ENCODE measurements around the gene CALML3. TPM values are rescaled to one million over a fixed set of nuclear protein-coding genes. Genes with fewer than 3 reads are reported as not detected.

The CALML3 gene
- total and polyA plus RNA-seq, 2 donors (not counting 1 experiment from before 2014, with no cell fraction given): not detected

DNA sequence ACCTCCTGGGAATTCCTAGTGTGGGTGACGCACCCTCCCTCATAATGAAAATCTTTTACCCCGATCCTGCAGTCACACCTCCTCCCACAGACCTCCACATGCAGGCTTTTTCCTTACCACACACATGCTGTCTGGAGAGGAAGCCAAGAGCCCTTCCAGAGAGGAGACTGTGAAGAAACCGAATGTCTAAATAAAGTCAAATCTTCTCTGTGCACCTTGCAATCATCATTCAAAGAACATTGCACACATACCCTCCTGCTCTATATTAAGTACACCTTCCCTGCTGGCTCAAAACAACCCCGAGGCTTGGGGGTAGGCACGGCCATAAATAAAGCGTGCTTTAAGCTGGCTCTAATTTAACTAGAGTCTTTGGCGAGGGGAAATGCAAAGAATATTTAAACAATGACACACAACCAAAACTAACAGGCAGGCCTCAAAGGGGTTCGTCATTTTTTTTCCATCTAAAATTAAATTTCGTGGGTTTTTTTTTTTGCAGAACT is 34.9 kb downstream of the CALML3 start:
- CTCF ChIA-PET: interaction anchor here (1.2 kb wide), 1 partner anchor 11 kb away, joined by 3 read pairs; no protein-coding TSS in a partner anchor
- intact Hi-C loops (cut with micrococcal nuclease): no loop called here

DNA sequence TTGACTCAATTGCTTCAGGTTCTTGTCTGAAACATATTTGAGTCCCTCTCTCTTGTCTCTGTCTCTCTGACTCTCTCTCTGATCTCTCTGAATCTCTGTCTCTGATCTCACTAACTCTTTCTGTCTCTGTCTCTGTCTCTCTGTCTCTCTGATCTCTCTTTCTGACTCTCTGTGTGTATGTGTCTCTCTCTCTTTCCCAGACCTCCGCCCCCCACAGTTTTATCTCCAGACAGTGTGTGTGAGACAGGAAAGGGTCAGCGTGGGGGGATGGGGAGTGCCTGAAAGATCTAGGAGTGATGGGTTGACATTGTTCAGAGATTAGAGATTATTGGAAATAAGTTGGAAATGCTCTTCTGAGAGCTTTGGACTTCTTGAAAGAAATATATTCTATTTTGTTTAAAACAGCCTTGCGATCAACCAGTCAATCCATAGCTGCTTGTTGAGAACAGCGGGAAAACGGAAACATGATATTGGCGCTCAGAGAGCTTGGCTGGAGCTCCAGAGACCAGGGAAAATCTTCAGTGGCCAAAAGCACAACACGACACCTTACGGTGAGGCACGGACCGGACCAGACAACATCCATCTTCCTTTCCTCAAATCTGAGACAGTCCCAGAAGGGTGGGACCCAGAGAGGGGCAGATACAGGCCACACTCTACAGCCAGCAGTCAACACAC is 35.5 kb downstream of the CALML3 start:
- intact Hi-C loops (cut with micrococcal nuclease): no loop called here

More for the DNA sequence above, 34.9 kb downstream of the CALML3 start:
- H3K27ac Mint-ChIP-seq: no peak overlapping the region
- no peak overlapping the region for H3K4me2 ChIP-seq (replicated peaks; ENCODE audit: low read depth, low read length, poor library complexity, severe bottlenecking)
- H3K36me3 ChIP-seq (replicated peaks in 1 of 2; ENCODE audit: control extremely low read depth in 1 of 2, control insufficient read depth in 1 of 2, extremely low read depth in 1 of 2, insufficient read depth in 2 of 2, low read length in 1 of 2): no peaks in the 10 kb centered on the region
- no peak overlapping the region for H2AFZ ChIP-seq (ENCODE audit: insufficient read depth, low read depth, low read length, poor library complexity, severe bottlenecking)
- TF ChIP-seq, protein P1, sequence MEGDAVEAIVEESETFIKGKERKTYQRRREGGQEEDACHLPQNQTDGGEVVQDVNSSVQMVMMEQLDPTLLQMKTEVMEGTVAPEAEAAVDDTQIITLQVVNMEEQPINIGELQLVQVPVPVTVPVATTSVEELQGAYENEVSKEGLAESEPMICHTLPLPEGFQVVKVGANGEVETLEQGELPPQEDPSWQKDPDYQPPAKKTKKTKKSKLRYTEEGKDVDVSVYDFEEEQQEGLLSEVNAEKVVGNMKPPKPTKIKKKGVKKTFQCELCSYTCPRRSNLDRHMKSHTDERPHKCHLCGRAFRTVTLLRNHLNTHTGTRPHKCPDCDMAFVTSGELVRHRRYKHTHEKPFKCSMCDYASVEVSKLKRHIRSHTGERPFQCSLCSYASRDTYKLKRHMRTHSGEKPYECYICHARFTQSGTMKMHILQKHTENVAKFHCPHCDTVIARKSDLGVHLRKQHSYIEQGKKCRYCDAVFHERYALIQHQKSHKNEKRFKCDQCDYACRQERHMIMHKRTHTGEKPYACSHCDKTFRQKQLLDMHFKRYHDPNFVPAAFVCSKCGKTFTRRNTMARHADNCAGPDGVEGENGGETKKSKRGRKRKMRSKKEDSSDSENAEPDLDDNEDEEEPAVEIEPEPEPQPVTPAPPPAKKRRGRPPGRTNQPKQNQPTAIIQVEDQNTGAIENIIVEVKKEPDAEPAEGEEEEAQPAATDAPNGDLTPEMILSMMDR (IDR thresholded peaks at IDR 0.05): no peak
- no peak for TF ChIP-seq EZH2 (IDR thresholded peaks at IDR 0.05; ENCODE audit: borderline replicate concordance, insufficient read depth, low read depth, low read length, poor library complexity, severe bottlenecking)
- H3K27ac ChIP-seq (ENCODE audit: low read length in 2 of 2): no peak overlapping the region
- no peak overlapping the region for H3K9ac ChIP-seq (ENCODE audit: low read length)
- no peaks in the 10 kb centered on the region for H3K9me3 Mint-ChIP-seq (ENCODE audit: insufficient read depth)
- peaks cover 0 to 2% (median 0%) of the 10 kb centered on the region in 4 experiments for H3K27me3 ChIP-seq (replicated peaks in 1 of 4; ENCODE audit: control extremely low read depth in 1 of 4, control insufficient read depth in 3 of 4, insufficient read depth in 4 of 4, low read length in 3 of 4)
- POLR2A ChIA-PET: no interaction called here
- H4K20me1 ChIP-seq (ENCODE audit: control insufficient read depth, insufficient read depth, low read length, poor library complexity, severe bottlenecking): no peaks in the 10 kb centered on the region
- ATAC-seq (ENCODE audit: low read depth) (no peak), DNase-seq (no peak)
- H3K4me3 Mint-ChIP-seq: no peak overlapping the region
- H3K4me3 ChIP-seq (ENCODE audit: control extremely low read depth in 1 of 5, extremely low read depth in 1 of 5, insufficient read depth in 1 of 5, low read depth in 2 of 5, low read length in 4 of 5): no peak overlapping the region
- H3K4me1 ChIP-seq (ENCODE audit: control insufficient read depth in 2 of 2, insufficient read depth in 2 of 2, low read length in 2 of 2): no peaks in the 10 kb centered on the region
- WGBS (ENCODE audit: insufficient coverage): 66% methylated on average over 8 of the region's 9 CpGs
- H3K9me3 ChIP-seq (ENCODE audit: control extremely low read depth in 1 of 3, control insufficient read depth in 2 of 3, insufficient read depth in 1 of 3, low read length in 2 of 3): no peaks in the 10 kb centered on the region
- no peaks in the 10 kb centered on the region for H3K79me2 ChIP-seq (ENCODE audit: control insufficient read depth, insufficient read depth, low read length)
- H3K4me1 Mint-ChIP-seq: no peaks in the 10 kb centered on the region
- H3K27me3 Mint-ChIP-seq: peaks cover 18% of the 10 kb centered on the region

More for the DNA sequence above, 35.5 kb downstream of the CALML3 start:
- no peaks in the 10 kb centered on the region for H3K79me2 ChIP-seq (ENCODE audit: control insufficient read depth, insufficient read depth, low read length)
- WGBS (ENCODE audit: insufficient coverage): 88% methylated on average over 8 of the region's 10 CpGs
- ATAC-seq (ENCODE audit: low read depth) (no peak), DNase-seq (no peak)
- POLR2A ChIA-PET: no interaction called here
- CTCF ChIA-PET: interaction anchor here (1.2 kb wide), 1 partner anchor 10 kb away, joined by 3 read pairs; no protein-coding TSS in a partner anchor
- H2AFZ ChIP-seq (ENCODE audit: insufficient read depth, low read depth, low read length, poor library complexity, severe bottlenecking): no peak overlapping the region
- Mint-ChIP-seq H3K4me1 (no peaks in the 10 kb centered on the region), H3K27me3 (peaks cover 23% of the 10 kb centered on the region), H3K4me3 (no peak overlapping the region), H3K9me3 (ENCODE audit: insufficient read depth) (no peaks in the 10 kb centered on the region), H3K27ac (no peak overlapping the region)
- no peaks in the 10 kb centered on the region for H3K4me1 ChIP-seq (ENCODE audit: control insufficient read depth in 2 of 2, insufficient read depth in 2 of 2, low read length in 2 of 2)
- H3K4me3 ChIP-seq (ENCODE audit: control extremely low read depth in 1 of 5, extremely low read depth in 1 of 5, insufficient read depth in 1 of 5, low read depth in 2 of 5, low read length in 4 of 5): no peak overlapping the region
- no peaks in the 10 kb centered on the region for H3K36me3 ChIP-seq (replicated peaks in 1 of 2; ENCODE audit: control extremely low read depth in 1 of 2, control insufficient read depth in 1 of 2, extremely low read depth in 1 of 2, insufficient read depth in 2 of 2, low read length in 1 of 2)
- no peak overlapping the region for H3K4me2 ChIP-seq (replicated peaks; ENCODE audit: low read depth, low read length, poor library complexity, severe bottlenecking)
- no peaks in the 10 kb centered on the region for H4K20me1 ChIP-seq (ENCODE audit: control insufficient read depth, insufficient read depth, low read length, poor library complexity, severe bottlenecking)
- H3K27ac ChIP-seq (ENCODE audit: low read length in 2 of 2): no peak overlapping the region
- H3K9ac ChIP-seq (ENCODE audit: low read length): no peak overlapping the region
- no peak for TF ChIP-seq EZH2 (IDR thresholded peaks at IDR 0.05; ENCODE audit: borderline replicate concordance, insufficient read depth, low read depth, low read length, poor library complexity, severe bottlenecking)
- TF ChIP-seq, protein P1 (IDR thresholded peaks at IDR 0.05): no peak
- H3K27me3 ChIP-seq (replicated peaks in 1 of 4; ENCODE audit: control extremely low read depth in 1 of 4, control insufficient read depth in 3 of 4, insufficient read depth in 4 of 4, low read length in 3 of 4): peaks cover 0 to 2% (median 0%) of the 10 kb centered on the region in 4 experiments
- H3K9me3 ChIP-seq (ENCODE audit: control extremely low read depth in 1 of 3, control insufficient read depth in 2 of 3, insufficient read depth in 1 of 3, low read length in 2 of 3): no peaks in the 10 kb centered on the region

All from B cell (primary cell).